PC-9 (cell line): ENCODE measurements around the gene ZNF653. TPM values are rescaled to one million over a fixed set of nuclear protein-coding genes. Genes with fewer than 3 reads are reported as not detected.

ENCODE experiments used
- BruUV-seq: library from RNA; stranded (reverse); fragments of 400-500 nt; replicated peaks from 2 replicates; lab custom pipeline; 2021; lab: Mats Ljungman, UMichigan
- CTCF ChIA-PET: fragments of 300-600 bp; sonication (Branson Sonifier 250); formaldehyde crosslinking; loops from one replicate; lab custom pipeline; 2022; ENCODE audit warnings: antibody characterized with exemption; lab: Charles Lee
- POLR2A ChIA-PET: fragments of 300-600 bp; sonication (Branson Sonifier 250); formaldehyde crosslinking; loops from one replicate; lab custom pipeline; 2022; ENCODE audit warnings: antibody characterized with exemption; ENCODE audit not compliant: unreplicated experiment; lab: Charles Lee
- DNase-seq, 2 experiments: peaks; one replicate each; pipeline versions ENCODE4 v3.0.0 to v3.0.0-alpha.2; 2015 to 2022; ENCODE audit warnings: mixed read lengths in 1 of 2
- H2AFZ ChIP-seq: fragments of 200-600 bp; sonication (generic); 2 replicates; pipeline ENCODE4 v1.8.1; 2017; ENCODE audit warnings: antibody characterized with exemption
- H3F3A ChIP-seq: fragments of 200-600 bp; sonication (generic); 2 replicates; pipeline ENCODE4 v1.8.1; 2017; ENCODE audit warnings: antibody characterized with exemption, mild to moderate bottlenecking, low read depth; ENCODE audit not compliant: insufficient read depth
- H3K27ac ChIP-seq: fragments of 200-600 bp; sonication (generic); 2 replicates; pipeline ENCODE4 v1.6.1; 2016; ENCODE audit warnings: mixed run types
- H3K27me3 ChIP-seq: fragments of 200-600 bp; sonication (generic); 2 replicates; pipeline ENCODE4 v1.6.1; 2016; ENCODE audit warnings: low read depth, mixed run types; ENCODE audit not compliant: insufficient read depth
- H3K36me3 ChIP-seq: fragments of 200-600 bp; sonication (generic); 2 replicates; pipeline ENCODE4 v1.6.1; 2016; ENCODE audit warnings: low read depth, mixed run types
- H3K4me1 ChIP-seq: fragments of 200-600 bp; sonication (generic); replicated peaks from 2 replicates; pipeline ENCODE4 v1.6.1; 2016; ENCODE audit warnings: mixed run types; ENCODE audit not compliant: insufficient read depth
- H3K4me2 ChIP-seq: fragments of 200-600 bp; sonication (generic); 2 replicates; pipeline ENCODE4 v1.6.1; 2017; ENCODE audit warnings: mixed run types
- H3K4me3 ChIP-seq: fragments of 200-600 bp; sonication (generic); 2 replicates; pipeline ENCODE4 v1.6.1; 2016; ENCODE audit warnings: mixed run types
- H3K79me2 ChIP-seq: fragments of 200-600 bp; sonication (generic); 2 replicates; pipeline ENCODE4 v1.6.1; 2017; ENCODE audit warnings: low read depth, mixed run types
- H3K9me2 ChIP-seq: fragments of 200-600 bp; sonication (generic); 2 replicates; pipeline ENCODE4 v1.8.1; 2017; ENCODE audit warnings: mild to moderate bottlenecking; ENCODE audit not compliant: insufficient read depth
- H3K9me3 ChIP-seq: fragments of 200-600 bp; sonication (generic); 2 replicates; pipeline ENCODE4 v1.8.1; 2016; ENCODE audit warnings: low read depth; ENCODE audit not compliant: insufficient read depth
- H4K20me1 ChIP-seq: fragments of 200-600 bp; sonication (generic); 2 replicates; pipeline ENCODE4 v1.8.1; 2017; ENCODE audit not compliant: insufficient read depth
- EZH2 ChIP-seq: fragments of 200-600 bp; sonication (generic); IDR thresholded peaks from 2 replicates; pipeline ENCODE4 v1.8.0; 2017; ENCODE audit warnings: antibody characterized with exemption, low read depth
- intact Hi-C: fragments of 100-400 bp; cut with micrococcal nuclease; formaldehyde crosslinking; loops from one replicate; pipeline ENCODE4 v1.10.0; 2022; ENCODE audit not compliant: unreplicated experiment
- total RNA-seq: library from RNA; stranded (reverse); gene quantifications from 2 replicates; pipeline ENCODE4 v1.2.3, GENCODE V29; 2021
- TF ChIP-seq, protein P1 (sequence below): fragments of 200-600 bp; sonication (generic); conservative IDR thresholded peaks from 2 replicates; pipeline ENCODE4 v1.6.1; 2017; ENCODE audit warnings: mixed run types, antibody characterized with exemption, mild to moderate bottlenecking, moderate library complexity

The ZNF653 gene
- total RNA-seq, 1 experiment from 2014 or later: 13.4 TPM

DNA sequence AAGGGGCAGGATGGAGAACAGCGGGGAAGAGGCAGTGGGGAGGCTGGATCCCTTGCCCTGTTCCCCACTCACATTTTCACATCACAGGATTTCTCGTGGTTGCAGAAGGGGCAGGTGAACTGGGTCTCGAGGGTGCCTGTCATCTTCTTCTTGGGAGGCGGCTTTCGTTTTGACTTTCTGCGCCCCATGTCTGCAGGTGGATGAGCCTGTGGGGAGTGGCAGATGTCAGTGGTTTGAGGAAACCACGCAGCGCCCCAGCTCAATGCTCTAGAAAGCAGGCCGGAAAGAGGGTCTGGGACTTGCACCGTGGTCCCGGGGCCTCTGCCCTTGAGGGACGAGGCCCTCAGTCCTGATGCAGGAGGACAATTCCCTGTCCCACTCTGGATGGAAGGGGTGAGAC, 48.5 kb upstream of the ZNF653 start:
- Histone ChIP-seq H4K20me1 (peaks cover 24% of the 10 kb centered on the region), H3K36me3 (0 out of 2 replicates have a peak, but pooled peaks cover 11% of the 10 kb centered on the region), H3K27me3 (no peaks in the 10 kb centered on the region), H3K9me3 (no peaks in the 10 kb centered on the region), H2AFZ (no peak overlapping the region), H3K79me2 (peaks cover 42% of the 10 kb centered on the region), H3K4me2 (no peak overlapping the region), H3K27ac (no peak overlapping the region), H3K9me2 (no peaks in the 10 kb centered on the region), H3F3A (peaks cover 5% of the 10 kb centered on the region; the same call in 1 of the 2 replicates), H3K4me3 (no peak overlapping the region), H3K4me1 (peaks cover 6% of the 10 kb centered on the region; the same call in 1 of the 2 replicates)
- CTCF ChIA-PET: no interaction called here
- no TSS peak for BruUV-seq
- POLR2A ChIA-PET: interaction anchor here (0.5 to 0.6 kb wide), 2 partner anchors 41 to 655 kb away, joined by 4 to 9 read pairs; no protein-coding TSS in a partner anchor
- no peak for TF ChIP-seq EZH2
- TF ChIP-seq, protein P1, sequence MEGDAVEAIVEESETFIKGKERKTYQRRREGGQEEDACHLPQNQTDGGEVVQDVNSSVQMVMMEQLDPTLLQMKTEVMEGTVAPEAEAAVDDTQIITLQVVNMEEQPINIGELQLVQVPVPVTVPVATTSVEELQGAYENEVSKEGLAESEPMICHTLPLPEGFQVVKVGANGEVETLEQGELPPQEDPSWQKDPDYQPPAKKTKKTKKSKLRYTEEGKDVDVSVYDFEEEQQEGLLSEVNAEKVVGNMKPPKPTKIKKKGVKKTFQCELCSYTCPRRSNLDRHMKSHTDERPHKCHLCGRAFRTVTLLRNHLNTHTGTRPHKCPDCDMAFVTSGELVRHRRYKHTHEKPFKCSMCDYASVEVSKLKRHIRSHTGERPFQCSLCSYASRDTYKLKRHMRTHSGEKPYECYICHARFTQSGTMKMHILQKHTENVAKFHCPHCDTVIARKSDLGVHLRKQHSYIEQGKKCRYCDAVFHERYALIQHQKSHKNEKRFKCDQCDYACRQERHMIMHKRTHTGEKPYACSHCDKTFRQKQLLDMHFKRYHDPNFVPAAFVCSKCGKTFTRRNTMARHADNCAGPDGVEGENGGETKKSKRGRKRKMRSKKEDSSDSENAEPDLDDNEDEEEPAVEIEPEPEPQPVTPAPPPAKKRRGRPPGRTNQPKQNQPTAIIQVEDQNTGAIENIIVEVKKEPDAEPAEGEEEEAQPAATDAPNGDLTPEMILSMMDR: no peak
- DNase-seq: no peak
- intact Hi-C loops: no loop called here

DNA sequence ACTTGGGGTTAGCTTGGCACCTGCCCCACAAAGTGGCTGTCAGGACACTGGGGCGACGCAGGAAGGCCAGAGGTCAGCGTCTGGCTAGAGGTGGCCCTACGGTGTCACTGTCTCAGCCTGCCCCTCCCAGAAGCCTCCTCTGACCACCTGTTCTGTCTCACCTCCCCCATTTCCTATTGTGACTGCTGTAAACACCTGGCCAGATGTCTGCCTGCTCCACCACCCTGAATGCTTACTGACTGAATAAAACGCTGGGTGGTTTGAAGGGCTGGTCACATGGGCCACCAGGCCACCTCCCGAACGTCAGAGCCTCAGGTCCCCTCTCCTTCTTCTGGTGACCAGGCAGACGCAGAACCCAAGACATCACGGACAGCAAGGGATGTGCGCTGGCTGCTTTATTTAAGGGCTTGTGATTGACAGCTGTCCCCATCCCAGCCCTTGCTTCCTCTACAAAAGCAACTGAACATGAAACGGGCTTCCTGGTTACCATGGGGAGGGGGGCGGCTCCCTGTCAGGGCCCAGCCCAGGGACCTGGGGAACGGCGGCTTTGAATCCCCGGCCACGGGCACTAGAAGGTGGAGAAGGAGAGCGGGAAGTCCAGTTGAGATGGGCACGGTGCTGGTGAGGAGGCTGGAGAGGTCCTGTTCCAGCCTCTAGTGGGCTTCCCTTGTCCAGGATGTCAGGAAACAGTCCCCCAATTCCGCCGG, 47.2 kb upstream of the ZNF653 start:
- POLR2A ChIA-PET: no interaction called here
- Histone ChIP-seq H3K4me2 (no peak overlapping the region), H2AFZ (no peak overlapping the region), H3K4me1 (peaks cover 3% of the 10 kb centered on the region; the same call in 1 of the 2 replicates), H3K9me2 (no peaks in the 10 kb centered on the region), H4K20me1 (peaks cover 20% of the 10 kb centered on the region), H3K27ac (no peak overlapping the region), H3K79me2 (peaks cover 31% of the 10 kb centered on the region), H3F3A (peaks cover 5% of the 10 kb centered on the region; the same call in 1 of the 2 replicates), H3K27me3 (no peaks in the 10 kb centered on the region), H3K9me3 (no peaks in the 10 kb centered on the region), H3K36me3 (0 out of 2 replicates have a peak, but pooled peaks cover 11% of the 10 kb centered on the region), H3K4me3 (no peak overlapping the region)
- intact Hi-C loops: no loop called here
- no peak for DNase-seq
- TF ChIP-seq, protein P1: no peak
- no peak for TF ChIP-seq EZH2
- CTCF ChIA-PET: no interaction called here
- no TSS peak for BruUV-seq

DNA sequence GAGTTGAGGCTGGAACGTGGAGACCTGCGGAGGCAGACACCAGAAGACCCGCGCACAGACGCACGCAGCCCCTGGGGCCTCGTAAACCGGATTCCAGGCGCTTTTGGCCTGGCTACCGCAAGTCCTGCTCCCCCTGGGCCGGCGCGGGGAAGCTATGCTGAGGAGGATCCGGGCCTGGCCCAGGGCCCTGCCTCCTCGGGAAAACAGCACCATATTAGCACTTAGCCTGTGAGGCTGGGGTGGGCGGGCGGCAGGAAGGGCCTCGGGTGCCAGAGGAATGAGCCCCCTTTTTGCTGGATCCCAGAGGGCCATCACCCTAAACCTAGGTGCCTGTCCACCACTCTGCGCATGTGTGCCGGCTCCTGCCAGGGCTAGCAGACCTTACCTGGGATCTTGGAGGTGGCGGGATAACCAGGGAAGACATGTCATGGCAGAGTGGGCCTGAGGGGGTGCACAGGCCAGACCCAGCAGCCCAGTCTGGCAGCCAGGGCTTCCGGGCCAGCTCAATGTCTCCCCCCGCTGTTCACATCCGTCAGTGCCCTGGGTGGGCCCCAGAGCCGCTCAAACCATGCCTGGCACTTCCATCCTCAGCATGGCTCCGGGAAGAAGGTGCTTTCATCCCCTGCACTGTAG, 46.1 kb upstream of the ZNF653 start:
- H3F3A ChIP-seq: peaks cover 2% of the 10 kb centered on the region; the same call in 1 of the 2 replicates
- H2AFZ ChIP-seq: no peak overlapping the region
- intact Hi-C loops: no loop called here
- no peaks in the 10 kb centered on the region for H3K9me3 ChIP-seq
- peaks cover 13% of the 10 kb centered on the region for H4K20me1 ChIP-seq
- ChIA-PET POLR2A (no interaction called here), CTCF (interaction anchor here (0.5 kb wide), 1 partner anchor 258 kb away, joined by 24 read pairs; no protein-coding TSS in a partner anchor)
- H3K9me2 ChIP-seq: no peaks in the 10 kb centered on the region
- DNase-seq: no peak
- no peak overlapping the region for H3K27ac ChIP-seq
- H3K36me3 ChIP-seq: 0 out of 2 replicates have a peak, but pooled peaks cover 11% of the 10 kb centered on the region
- H3K4me3 ChIP-seq: no peak overlapping the region
- H3K27me3 ChIP-seq: no peaks in the 10 kb centered on the region
- H3K79me2 ChIP-seq: peaks cover 20% of the 10 kb centered on the region
- no peak overlapping the region for H3K4me2 ChIP-seq
- H3K4me1 ChIP-seq: no peaks in the 10 kb centered on the region
- no peak for TF ChIP-seq EZH2
- TF ChIP-seq, protein P1: no peak; the same call in 1 of the 2 replicates
- no TSS peak for BruUV-seq
